ENCODE measurements around the gene RLN3.

DNA sequence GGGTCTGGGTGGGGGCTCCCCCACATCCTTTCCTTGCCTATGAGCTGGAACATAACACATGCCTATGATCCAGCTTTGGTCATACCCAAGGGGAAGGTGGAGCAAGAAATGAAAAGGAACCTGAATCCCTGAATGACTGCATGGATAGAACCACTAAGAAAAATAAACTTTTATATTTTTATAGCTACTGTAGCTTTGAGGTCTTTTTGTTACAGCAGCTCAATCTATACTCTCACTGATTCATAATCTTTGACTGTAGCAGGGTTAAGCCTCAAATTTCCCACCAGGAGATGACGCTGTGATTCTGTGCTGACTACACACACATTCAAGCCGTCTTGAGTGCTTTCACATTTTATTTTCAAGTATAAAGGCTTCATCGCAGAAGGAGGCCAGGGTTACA lies 25.1 kb downstream of the RLN3 start:
- no peak for TF ChIP-seq ATF7 (IDR thresholded peaks at IDR 0.05; ENCODE audit: low read depth)
- TF ChIP-seq, protein P1, sequence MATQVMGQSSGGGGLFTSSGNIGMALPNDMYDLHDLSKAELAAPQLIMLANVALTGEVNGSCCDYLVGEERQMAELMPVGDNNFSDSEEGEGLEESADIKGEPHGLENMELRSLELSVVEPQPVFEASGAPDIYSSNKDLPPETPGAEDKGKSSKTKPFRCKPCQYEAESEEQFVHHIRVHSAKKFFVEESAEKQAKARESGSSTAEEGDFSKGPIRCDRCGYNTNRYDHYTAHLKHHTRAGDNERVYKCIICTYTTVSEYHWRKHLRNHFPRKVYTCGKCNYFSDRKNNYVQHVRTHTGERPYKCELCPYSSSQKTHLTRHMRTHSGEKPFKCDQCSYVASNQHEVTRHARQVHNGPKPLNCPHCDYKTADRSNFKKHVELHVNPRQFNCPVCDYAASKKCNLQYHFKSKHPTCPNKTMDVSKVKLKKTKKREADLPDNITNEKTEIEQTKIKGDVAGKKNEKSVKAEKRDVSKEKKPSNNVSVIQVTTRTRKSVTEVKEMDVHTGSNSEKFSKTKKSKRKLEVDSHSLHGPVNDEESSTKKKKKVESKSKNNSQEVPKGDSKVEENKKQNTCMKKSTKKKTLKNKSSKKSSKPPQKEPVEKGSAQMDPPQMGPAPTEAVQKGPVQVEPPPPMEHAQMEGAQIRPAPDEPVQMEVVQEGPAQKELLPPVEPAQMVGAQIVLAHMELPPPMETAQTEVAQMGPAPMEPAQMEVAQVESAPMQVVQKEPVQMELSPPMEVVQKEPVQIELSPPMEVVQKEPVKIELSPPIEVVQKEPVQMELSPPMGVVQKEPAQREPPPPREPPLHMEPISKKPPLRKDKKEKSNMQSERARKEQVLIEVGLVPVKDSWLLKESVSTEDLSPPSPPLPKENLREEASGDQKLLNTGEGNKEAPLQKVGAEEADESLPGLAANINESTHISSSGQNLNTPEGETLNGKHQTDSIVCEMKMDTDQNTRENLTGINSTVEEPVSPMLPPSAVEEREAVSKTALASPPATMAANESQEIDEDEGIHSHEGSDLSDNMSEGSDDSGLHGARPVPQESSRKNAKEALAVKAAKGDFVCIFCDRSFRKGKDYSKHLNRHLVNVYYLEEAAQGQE (IDR thresholded peaks at IDR 0.05; ENCODE audit: low read depth, low read length), result no peak
- TF ChIP-seq ZZZ3 (IDR thresholded peaks at IDR 0.05; ENCODE audit: control insufficient read depth, insufficient read length, low read depth), result no peak
- no peak for TF ChIP-seq CHD2 (IDR thresholded peaks at IDR 0.05; ENCODE audit: borderline replicate concordance, low read depth, low read length)
- no peak for TF ChIP-seq JUNB (IDR thresholded peaks at IDR 0.05)
- TF ChIP-seq, protein P2, sequence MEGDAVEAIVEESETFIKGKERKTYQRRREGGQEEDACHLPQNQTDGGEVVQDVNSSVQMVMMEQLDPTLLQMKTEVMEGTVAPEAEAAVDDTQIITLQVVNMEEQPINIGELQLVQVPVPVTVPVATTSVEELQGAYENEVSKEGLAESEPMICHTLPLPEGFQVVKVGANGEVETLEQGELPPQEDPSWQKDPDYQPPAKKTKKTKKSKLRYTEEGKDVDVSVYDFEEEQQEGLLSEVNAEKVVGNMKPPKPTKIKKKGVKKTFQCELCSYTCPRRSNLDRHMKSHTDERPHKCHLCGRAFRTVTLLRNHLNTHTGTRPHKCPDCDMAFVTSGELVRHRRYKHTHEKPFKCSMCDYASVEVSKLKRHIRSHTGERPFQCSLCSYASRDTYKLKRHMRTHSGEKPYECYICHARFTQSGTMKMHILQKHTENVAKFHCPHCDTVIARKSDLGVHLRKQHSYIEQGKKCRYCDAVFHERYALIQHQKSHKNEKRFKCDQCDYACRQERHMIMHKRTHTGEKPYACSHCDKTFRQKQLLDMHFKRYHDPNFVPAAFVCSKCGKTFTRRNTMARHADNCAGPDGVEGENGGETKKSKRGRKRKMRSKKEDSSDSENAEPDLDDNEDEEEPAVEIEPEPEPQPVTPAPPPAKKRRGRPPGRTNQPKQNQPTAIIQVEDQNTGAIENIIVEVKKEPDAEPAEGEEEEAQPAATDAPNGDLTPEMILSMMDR (IDR thresholded peaks at IDR 0.05 in 2 of 3, conservative IDR thresholded peaks at IDR 0.05 in 1 of 3; ENCODE audit: control insufficient read depth in 2 of 3, extremely low read depth in 1 of 3, insufficient read depth in 1 of 3, low read depth in 3 of 3, low read length in 3 of 3), result no peak
- TF ChIP-seq, protein P3, sequence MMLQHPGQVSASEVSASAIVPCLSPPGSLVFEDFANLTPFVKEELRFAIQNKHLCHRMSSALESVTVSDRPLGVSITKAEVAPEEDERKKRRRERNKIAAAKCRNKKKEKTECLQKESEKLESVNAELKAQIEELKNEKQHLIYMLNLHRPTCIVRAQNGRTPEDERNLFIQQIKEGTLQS (IDR thresholded peaks at IDR 0.05; ENCODE audit: borderline replicate concordance, extremely low read depth, low read depth, low read length), result no peak
- TF ChIP-seq, protein P4, sequence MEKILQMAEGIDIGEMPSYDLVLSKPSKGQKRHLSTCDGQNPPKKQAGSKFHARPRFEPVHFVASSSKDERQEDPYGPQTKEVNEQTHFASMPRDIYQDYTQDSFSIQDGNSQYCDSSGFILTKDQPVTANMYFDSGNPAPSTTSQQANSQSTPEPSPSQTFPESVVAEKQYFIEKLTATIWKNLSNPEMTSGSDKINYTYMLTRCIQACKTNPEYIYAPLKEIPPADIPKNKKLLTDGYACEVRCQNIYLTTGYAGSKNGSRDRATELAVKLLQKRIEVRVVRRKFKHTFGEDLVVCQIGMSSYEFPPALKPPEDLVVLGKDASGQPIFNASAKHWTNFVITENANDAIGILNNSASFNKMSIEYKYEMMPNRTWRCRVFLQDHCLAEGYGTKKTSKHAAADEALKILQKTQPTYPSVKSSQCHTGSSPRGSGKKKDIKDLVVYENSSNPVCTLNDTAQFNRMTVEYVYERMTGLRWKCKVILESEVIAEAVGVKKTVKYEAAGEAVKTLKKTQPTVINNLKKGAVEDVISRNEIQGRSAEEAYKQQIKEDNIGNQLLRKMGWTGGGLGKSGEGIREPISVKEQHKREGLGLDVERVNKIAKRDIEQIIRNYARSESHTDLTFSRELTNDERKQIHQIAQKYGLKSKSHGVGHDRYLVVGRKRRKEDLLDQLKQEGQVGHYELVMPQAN (conservative IDR thresholded peaks at IDR 0.05), result no peak
- no peak for TF ChIP-seq BACH1 (IDR thresholded peaks at IDR 0.05; ENCODE audit: borderline replicate concordance)
- no peak for TF ChIP-seq EGR1 (IDR thresholded peaks at IDR 0.05; ENCODE audit: borderline replicate concordance in 1 of 2, low read depth in 2 of 2, low read length in 2 of 2)
